GM19240 (cell line): ENCODE results near the gene PLLP.

Source experiments
- DNase-seq: peaks from one replicate; pipeline ENCODE4 v3.0.0; 2011; ENCODE audit warnings: low spot score; ENCODE audit not compliant: insufficient read length

Gene PLLP

GRCh38 chr16:57256601-57257395 is 27.7 kb downstream of the PLLP start:
- no peak for DNase-seq

- DNase-seq, result no peak
Measured at GRCh38 chr16:57255686-57256415, 28.6 kb downstream of the PLLP start.

GRCh38 chr16:57253466-57253865 is 31.0 kb downstream of the PLLP start:
- DNase-seq, result no peak

DNA sequence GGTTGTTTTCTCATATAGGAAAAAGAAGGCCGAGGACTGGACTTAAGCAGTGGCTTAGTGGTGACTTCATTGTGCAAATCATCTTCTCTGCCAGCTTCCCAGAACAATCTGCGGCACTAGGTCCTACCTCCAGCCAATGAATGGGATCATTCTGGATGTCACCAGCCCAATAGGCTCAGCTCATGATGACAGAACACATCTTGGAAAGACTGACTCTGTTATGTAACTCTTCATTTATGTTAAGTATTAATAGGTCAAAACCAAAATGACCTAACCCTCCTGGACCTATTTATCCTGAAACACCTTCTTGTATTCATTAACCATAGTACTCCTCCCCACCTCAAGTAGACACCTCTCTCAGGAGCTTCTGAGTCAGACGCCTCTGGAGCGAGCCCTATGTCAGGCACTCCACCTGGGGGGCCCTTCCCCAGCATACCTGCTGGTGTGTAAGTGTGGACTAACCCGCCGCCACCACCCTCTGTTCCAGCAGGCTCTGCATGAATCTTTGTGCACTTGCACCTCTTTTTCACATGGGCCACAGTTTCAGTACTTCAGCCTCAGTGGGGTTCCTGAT is 32.2 kb downstream of the PLLP start:
- no peak for DNase-seq

- no peak for DNase-seq
Measured at GRCh38 chr16:57251352-57251751, 33.1 kb downstream of the PLLP start.

- no peak for DNase-seq
Measured at GRCh38 chr16:57245472-57246113, 38.9 kb downstream of the PLLP start.

GRCh38 chr16:57244767-57245471 is 39.6 kb downstream of the PLLP start, which contains the start of gene ARL2BP:
TSS of gene ARL2BP (plus strand) at chr16:57245259. CDS start at chr16:57245368, 109 bp downstream.
- peak; percentile 95 for DNase-seq

DNA sequence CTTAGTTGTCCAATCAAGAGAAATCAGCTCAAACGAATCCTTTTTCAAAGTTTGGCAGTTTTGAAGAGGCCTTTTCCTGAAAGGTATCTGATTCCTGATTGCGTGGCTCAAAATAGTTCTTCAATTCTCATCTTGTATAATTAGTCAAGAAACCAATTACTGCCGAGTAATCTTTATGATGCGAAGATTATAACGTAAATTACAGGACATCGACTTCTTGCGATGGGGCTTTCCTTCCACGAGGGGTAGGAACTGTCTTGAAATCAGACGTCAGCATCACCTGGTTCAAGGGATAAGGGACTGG is 40.1 kb downstream of the PLLP start:
- DNase-seq, result no peak

GRCh38 chr16:57242650-57243049 is 41.8 kb downstream of the PLLP start:
- DNase-seq, result no peak

DNA sequence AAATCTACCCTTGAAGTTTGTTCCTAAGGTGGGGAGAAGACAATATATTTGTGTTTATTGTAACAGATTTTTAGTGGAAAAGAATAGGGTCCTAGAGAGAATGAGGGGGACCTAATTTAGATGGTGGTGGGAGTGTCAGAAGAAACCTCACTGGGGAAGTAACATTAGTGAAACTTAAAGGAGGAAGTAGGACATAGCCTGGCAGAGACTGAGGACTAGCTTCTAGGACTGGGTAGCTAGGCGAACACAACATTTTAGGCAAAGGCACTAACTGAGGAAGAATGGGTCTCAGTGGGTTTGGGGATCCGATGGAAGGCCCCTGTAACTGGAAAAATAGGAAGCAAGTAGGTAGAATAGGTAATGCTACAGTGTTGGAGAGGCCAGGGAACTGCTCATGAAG is 43.6 kb downstream of the PLLP start:
- no peak for DNase-seq

- DNase-seq, result no peak
Measured at GRCh38 chr16:57239107-57239506, 45.4 kb downstream of the PLLP start.

DNA sequence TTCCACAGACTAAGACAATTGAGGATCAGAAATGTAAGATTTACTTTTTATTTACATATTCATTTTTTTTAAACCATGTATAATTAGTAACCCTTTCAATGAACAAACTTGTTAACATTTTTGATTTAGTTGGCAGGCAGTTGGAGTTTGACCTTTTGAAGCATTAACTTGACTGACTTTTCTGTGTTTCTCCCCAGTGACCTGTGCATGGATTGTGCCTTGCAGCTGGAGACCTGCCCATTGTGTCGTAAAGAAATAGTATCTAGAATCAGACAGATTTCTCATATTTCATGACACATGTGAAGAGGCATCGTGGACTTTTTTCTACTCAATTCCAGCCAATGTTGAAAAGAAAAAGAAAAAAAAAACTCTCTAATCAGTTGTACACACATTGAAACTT is 45.8 kb downstream of the PLLP start:
- no peak for DNase-seq

DNA sequence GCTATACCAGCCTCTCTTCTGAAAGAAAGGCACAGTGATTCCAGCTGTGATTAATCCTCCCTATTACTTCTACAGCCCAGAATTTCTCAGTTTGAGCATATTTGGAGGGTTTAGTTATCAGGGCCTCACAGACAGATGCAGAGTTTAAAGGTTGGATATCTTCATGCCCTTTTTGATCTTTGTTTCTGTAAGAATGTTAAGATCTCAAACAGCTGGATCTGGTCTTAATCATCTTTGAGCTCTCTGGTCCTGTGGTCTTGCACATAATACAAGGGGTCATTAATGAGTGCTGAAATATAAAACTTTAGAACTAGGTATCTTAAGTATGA is 48.5 kb downstream of the PLLP start:
- no peak for DNase-seq

DNA sequence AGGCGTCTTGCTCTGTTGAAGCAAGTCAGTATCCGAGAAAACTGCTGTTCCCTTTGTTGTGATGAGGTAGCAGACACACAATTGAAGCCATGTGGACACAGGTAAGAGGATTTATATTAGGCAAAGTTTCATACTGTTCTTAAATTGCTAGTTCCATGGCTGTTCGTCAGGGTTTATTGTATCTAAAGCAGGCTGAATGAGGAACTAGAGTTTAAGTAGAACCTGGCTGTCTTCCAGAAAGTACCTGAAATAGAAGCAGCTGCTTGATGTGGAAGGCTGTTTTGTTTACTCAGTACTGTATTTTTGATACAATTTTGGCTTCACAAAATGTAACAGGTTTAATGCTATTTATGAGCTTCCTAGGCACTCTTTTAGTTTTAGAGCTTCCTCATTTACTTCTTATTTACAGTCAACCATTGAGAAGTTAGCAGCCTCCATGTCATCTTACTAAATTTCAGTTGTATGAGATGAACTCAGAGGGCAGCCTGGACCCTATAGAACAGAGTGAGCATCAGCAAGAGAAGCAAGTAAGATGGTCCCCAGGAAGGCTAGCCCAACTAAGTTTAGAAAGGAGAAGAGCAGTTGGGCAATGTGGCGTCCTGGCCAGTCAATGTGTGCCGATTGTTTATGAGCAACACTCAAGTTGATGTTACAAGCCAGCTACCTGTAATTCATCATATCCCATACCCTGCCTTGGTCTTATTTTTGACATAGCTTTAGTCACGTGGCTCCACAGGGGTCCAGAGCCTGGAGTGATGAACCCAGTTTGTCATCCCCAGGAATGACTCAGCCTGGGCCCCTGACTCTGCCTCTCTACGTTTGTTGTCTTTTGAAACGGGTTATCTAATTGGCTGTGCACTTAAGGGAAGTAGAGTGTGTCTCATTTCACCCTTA is 49.1 kb downstream of the PLLP start:
- DNase-seq, result no peak

DNA sequence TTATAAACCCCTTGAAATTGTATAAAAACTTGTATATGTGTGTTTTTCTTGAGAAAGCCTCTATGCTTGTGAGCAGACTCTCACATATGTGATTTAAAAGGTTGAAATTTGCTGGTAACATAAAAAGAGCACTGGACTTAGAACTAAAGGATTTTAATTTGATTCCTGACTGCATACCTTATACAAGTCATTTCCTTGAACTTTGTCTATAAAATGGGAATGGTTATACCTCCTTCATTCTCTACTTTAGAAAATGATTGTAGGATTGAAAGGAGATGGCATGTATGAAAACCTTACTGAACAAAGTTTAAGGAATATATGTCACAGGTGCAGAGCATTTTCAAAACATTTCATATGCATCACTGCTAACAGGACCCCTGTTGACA is 49.8 kb downstream of the PLLP start:
- DNase-seq, result no peak

GRCh38 chr16:57233944-57234706 is 50.3 kb downstream of the PLLP start:
- DNase-seq, result no peak

GRCh38 chr16:57231821-57232350 is 52.6 kb downstream of the PLLP start:
- DNase-seq, result no peak

GRCh38 chr16:57229079-57229478 is 55.4 kb downstream of the PLLP start:
- no peak for DNase-seq
